Activated T-cell treated with anti-CD3 and anti-CD28 coated beads, Interleukin-2, amount 50 U/mL, for 24 hours (primary cell): ENCODE results near the gene TCN2.
A peak's percentile ranks its signal among the peaks of the same experiment; 100 is the strongest.
"Not testable (repeated sequence)": the region's sequence is repeated elsewhere in the genome, so short reads cannot be mapped to it uniquely, and the experiment has no call there.

Experiments
- DNase-seq: peaks from one replicate; pipeline ENCODE4 v3.0.0-alpha.2; 2020
- H3K27ac Mint-ChIP-seq: 2 replicates; pipeline ENCODE4 v1.8.0; 2020; ENCODE audit warnings: mild to moderate bottlenecking, mixed read lengths
- H3K27me3 Mint-ChIP-seq: 2 replicates; pipeline ENCODE4 v1.8.0; 2020; ENCODE audit warnings: mixed read lengths
- H3K36me3 Mint-ChIP-seq: 2 replicates; pipeline ENCODE4 v1.8.0; 2020; ENCODE audit warnings: low read depth, mixed read lengths
- H3K4me1 Mint-ChIP-seq: 2 replicates; pipeline ENCODE4 v1.8.0; 2020; ENCODE audit warnings: low read depth, mixed read lengths
- H3K4me3 Mint-ChIP-seq: 2 replicates; pipeline ENCODE4 v1.8.0; 2020; ENCODE audit warnings: mild to moderate bottlenecking, moderate library complexity, mixed read lengths
- H3K9me3 Mint-ChIP-seq: 2 replicates; pipeline ENCODE4 v1.8.0; 2020; ENCODE audit warnings: mixed read lengths

The TCN2 gene

DNA sequence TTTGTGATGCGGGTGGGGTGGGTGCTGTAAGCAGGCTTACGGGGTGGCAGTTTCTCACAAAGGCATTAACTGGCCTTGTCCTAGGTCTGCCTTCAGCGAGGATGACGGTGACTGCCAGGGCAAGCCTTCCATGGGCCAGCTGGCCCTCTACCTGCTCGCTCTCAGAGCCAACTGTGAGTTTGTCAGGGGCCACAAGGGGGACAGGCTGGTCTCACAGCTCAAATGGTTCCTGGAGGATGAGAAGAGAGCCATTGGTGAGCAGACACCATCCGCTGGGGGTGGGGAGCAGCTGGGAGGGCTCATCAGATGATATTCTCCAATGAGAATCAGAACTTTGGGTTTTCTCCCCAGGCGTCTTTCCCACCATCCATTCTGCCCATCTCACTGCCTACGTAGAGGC, 5.8 kb downstream of the TCN2 start:
- H3K9me3 Mint-ChIP-seq: no peaks in the 10 kb centered on the region
- peaks cover 9% of the 10 kb centered on the region for H3K4me1 Mint-ChIP-seq
- H3K4me3 Mint-ChIP-seq: no peak overlapping the region
- no peak for DNase-seq
- no peaks in the 10 kb centered on the region for H3K27me3 Mint-ChIP-seq
- no peaks in the 10 kb centered on the region for H3K36me3 Mint-ChIP-seq
- no peak overlapping the region for H3K27ac Mint-ChIP-seq

- no peak overlapping the region for H3K4me3 Mint-ChIP-seq
- H3K36me3 Mint-ChIP-seq: no peaks in the 10 kb centered on the region
- DNase-seq: no peak
- H3K27ac Mint-ChIP-seq: no peak overlapping the region
- H3K9me3 Mint-ChIP-seq: no peaks in the 10 kb centered on the region
- peaks cover 4% of the 10 kb centered on the region for H3K4me1 Mint-ChIP-seq
- no peaks in the 10 kb centered on the region for H3K27me3 Mint-ChIP-seq
These were observed 7.3 kb downstream of the TCN2 start for GRCh38 chr22:30614268-30614667.

GRCh38 chr22:30614879-30615278, 7.9 kb downstream of the TCN2 start:
- Mint-ChIP-seq H3K36me3 (no peaks in the 10 kb centered on the region), H3K27me3 (no peaks in the 10 kb centered on the region), H3K27ac (no peak overlapping the region)

DNA sequence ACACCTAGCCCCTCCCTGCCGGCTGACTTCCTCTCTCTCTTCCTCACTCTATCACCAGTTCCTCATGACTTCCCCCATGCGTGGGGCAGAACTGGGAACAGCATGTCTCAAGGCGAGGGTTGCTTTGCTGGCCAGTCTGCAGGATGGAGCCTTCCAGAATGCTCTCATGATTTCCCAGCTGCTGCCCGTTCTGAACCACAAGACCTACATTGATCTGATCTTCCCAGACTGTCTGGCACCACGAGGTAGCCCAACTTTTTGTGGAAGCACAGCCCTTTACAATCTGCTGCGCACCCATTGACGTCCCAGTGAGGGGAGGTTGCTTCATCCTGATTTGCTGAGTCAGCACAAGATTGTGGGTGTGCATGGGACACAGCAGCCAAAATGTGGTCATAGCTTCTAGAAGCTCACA, 8.6 kb downstream of the TCN2 start:
- Mint-ChIP-seq H3K27me3 (no peaks in the 10 kb centered on the region), H3K4me1 (no peaks in the 10 kb centered on the region), H3K27ac (no peak overlapping the region), H3K36me3 (no peaks in the 10 kb centered on the region), H3K4me3 (no peak overlapping the region), H3K9me3 (no peaks in the 10 kb centered on the region)
- no peak for DNase-seq

More at GRCh38 chr22:30614879-30615278, 7.9 kb downstream of the TCN2 start:
- DNase-seq: no peak
- Mint-ChIP-seq H3K4me3 (no peak overlapping the region), H3K4me1 (no peaks in the 10 kb centered on the region), H3K9me3 (no peaks in the 10 kb centered on the region)

GRCh38 chr22:30617819-30618218, 10.8 kb downstream of the TCN2 start:
- Mint-ChIP-seq H3K4me1 (no peaks in the 10 kb centered on the region), H3K4me3 (no peak overlapping the region), H3K36me3 (no peaks in the 10 kb centered on the region), H3K9me3 (no peaks in the 10 kb centered on the region), H3K27ac (no peak overlapping the region), H3K27me3 (no peaks in the 10 kb centered on the region)
- no peak for DNase-seq

DNA sequence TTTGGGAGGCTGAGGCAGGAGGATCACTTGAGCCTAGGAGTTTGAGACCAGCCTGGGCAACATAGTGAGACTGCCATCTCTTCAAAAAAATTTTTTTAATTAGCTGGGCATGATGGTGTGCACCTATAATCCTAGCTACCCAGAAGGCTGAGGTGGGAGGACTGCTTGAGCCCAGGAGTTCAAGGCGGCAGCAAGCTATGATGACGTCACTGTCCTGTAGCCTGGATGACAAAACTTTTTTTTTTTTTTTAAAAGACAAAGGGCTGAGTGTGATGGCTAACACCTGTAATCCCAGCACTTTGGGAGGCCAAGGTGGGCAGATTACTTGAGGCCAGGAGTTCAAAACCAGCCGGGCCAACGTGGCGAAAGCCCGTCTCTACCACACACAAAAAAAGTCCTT, 12.9 kb downstream of the TCN2 start:
- H3K4me3 Mint-ChIP-seq, H3K27me3 Mint-ChIP-seq, H3K9me3 Mint-ChIP-seq, H3K4me1 Mint-ChIP-seq, H3K27ac Mint-ChIP-seq, H3K36me3 Mint-ChIP-seq, DNase-seq: not testable (repeated sequence)

GRCh38 chr22:30626413-30626812, 19.4 kb downstream of the TCN2 start:
- no peaks in the 10 kb centered on the region for H3K27me3 Mint-ChIP-seq
- H3K27ac Mint-ChIP-seq: no peak overlapping the region
- no peak for DNase-seq
- H3K36me3 Mint-ChIP-seq: no peaks in the 10 kb centered on the region
- H3K4me3 Mint-ChIP-seq: no peak overlapping the region
- no peaks in the 10 kb centered on the region for H3K9me3 Mint-ChIP-seq
- H3K4me1 Mint-ChIP-seq: no peaks in the 10 kb centered on the region

DNA sequence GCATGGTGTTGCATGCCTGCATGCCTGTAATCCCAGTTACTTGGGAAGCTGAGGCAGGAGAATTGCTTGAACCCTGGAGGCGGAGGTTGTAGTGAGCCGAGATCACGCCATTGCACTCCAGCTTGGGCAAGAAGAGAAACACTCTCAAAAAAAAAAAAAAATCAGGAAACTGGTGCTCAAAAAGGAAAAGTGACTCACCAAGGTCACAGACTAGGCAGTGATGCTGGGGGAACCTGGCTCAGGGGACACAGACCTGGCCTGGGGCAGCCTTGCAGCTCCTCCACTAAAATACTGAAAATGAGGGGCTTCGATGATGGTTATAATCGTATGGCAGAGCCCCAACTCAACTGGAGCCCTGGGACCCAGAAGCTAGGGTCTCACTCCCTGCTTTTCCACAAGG, 20.5 kb downstream of the TCN2 start:
- Mint-ChIP-seq H3K4me3 (no peak overlapping the region), H3K36me3 (no peaks in the 10 kb centered on the region), H3K4me1 (no peaks in the 10 kb centered on the region), H3K9me3 (no peaks in the 10 kb centered on the region), H3K27ac (no peak overlapping the region), H3K27me3 (no peaks in the 10 kb centered on the region)
- no peak for DNase-seq

GRCh38 chr22:30628491-30628890, 21.5 kb downstream of the TCN2 start:
- no peak for DNase-seq
- H3K27ac Mint-ChIP-seq: no peak overlapping the region
- H3K9me3 Mint-ChIP-seq: no peaks in the 10 kb centered on the region
- no peaks in the 10 kb centered on the region for H3K36me3 Mint-ChIP-seq
- no peaks in the 10 kb centered on the region for H3K27me3 Mint-ChIP-seq
- no peak overlapping the region for H3K4me3 Mint-ChIP-seq
- H3K4me1 Mint-ChIP-seq: no peaks in the 10 kb centered on the region

GRCh38 chr22:30631469-30631868, 24.5 kb downstream of the TCN2 start:
- peaks cover 14% of the 10 kb centered on the region for H3K4me1 Mint-ChIP-seq
- H3K36me3 Mint-ChIP-seq, H3K27ac Mint-ChIP-seq, H3K4me3 Mint-ChIP-seq, H3K9me3 Mint-ChIP-seq, DNase-seq, H3K27me3 Mint-ChIP-seq: not testable (repeated sequence)

- H3K4me1 Mint-ChIP-seq: peaks cover 30% of the 10 kb centered on the region
- DNase-seq: peak; percentile 94
- H3K27me3 Mint-ChIP-seq: no peaks in the 10 kb centered on the region
- H3K4me3 Mint-ChIP-seq: peak overlapping the region; percentile 86
- peak overlapping the region; percentile 91 for H3K27ac Mint-ChIP-seq
- H3K9me3 Mint-ChIP-seq: peaks cover 4% of the 10 kb centered on the region
- H3K36me3 Mint-ChIP-seq: peaks cover 20% of the 10 kb centered on the region
These were observed 27.7 kb downstream of the TCN2 start for GRCh38 chr22:30634471-30635233.

DNA sequence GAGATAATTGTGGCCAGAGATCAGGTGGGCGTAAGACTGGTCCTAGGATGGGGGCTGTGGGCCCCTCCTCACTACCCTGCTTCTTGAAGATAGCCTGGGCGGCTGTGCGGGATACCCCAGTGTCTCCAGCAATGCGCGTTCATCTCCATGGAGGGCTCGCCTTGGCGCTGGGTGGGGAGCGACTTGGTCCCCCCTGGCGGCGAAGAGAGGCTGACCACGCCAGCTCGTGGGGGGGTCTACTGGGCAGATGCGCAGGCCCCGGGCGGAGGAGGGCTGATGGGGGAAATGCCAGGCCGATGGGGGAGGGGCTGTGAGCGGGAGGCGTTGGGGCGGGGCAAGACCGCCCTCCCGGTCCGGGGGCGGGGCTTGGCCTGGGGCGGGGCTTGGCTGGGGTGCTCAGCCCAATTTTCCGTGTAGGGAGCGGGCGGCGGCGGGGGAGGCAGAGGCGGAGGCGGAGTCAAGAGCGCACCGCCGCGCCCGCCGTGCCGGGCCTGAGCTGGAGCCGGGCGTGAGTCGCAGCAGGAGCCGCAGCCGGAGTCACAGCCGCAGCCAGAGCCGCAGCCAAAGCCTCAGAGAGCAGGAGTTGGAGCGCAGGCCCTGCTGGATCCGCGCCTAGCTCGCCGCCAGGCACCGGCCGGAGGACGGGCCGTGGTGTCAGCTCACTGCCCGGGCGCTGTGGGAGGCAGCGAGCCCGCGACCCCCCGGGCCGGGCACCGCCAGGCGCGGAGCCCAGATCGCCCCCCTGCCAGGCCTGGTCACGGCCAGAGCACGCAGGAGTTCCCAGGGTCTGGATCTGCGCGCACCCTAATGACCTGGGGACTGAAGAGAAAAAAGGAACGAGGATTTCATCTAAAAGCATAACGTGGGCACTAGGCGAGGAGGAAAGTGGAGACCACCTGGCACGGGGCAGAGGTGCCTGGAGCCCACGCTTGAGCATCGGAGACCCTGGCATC, 28.6 kb downstream of the TCN2 start, which contains the start of gene SLC35E4:
Gene SLC35E4 (plus strand): TSS at position 509 of the 953 bp plus-strand sequence. CDS start 670 bp downstream, outside the sequence.
- DNase-seq: peak; percentile 98
- Mint-ChIP-seq H3K36me3 (peaks cover 24% of the 10 kb centered on the region), H3K4me3 (peak within 1 kb of the TSS; percentile 86), H3K27ac (peak within 1 kb of the TSS; percentile 93), H3K4me1 (peaks cover 31% of the 10 kb centered on the region), H3K9me3 (peaks cover 4% of the 10 kb centered on the region), H3K27me3 (no peaks in the 10 kb centered on the region)

DNA sequence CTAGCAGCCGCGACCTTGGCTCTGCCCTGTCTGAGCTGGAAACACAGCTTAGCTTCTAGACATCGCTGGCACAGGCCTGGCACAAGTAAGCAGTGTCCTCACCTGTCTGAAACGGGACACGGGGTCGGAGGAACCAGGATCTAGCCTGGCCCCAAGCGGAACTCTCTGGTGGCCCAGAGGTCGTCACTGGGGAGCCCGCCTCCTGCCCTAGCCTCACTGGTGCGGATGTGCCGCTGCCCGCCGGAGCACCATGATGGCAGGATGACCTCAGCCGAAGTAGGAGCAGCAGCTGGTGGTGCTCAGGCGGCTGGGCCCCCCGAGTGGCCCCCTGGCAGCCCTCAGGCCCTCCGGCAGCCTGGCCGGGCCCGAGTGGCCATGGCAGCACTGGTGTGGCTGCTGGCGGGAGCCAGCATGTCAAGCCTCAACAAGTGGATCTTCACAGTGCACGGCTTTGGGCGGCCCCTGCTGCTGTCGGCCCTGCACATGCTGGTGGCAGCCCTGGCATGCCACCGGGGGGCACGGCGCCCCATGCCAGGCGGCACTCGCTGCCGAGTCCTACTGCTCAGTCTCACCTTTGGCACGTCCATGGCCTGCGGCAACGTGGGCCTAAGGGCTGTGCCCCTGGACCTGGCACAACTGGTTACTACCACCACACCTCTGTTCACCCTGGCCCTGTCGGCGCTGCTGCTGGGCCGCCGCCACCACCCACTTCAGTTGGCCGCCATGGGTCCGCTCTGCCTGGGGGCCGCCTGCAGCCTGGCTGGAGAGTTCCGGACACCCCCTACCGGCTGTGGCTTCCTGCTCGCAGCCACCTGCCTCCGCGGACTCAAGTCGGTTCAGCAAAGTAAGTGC, 29.5 kb downstream of the TCN2 start:
- Mint-ChIP-seq H3K36me3 (peaks cover 24% of the 10 kb centered on the region), H3K9me3 (peaks cover 4% of the 10 kb centered on the region)

GRCh38 chr22:30637701-30638114, 30.7 kb downstream of the TCN2 start:
- DNase-seq: no peak
- Mint-ChIP-seq H3K27ac (peak overlapping the region; percentile 62), H3K36me3 (peaks cover 24% of the 10 kb centered on the region), H3K9me3 (peaks cover 4% of the 10 kb centered on the region), H3K27me3 (no peaks in the 10 kb centered on the region), H3K4me1 (peaks cover 33% of the 10 kb centered on the region), H3K4me3 (peak overlapping the region; percentile 86)

More for the DNA sequence above, 29.5 kb downstream of the TCN2 start:
- Mint-ChIP-seq H3K4me1 (peaks cover 31% of the 10 kb centered on the region), H3K27me3 (no peaks in the 10 kb centered on the region), H3K27ac (peak overlapping the region; percentile 93), H3K4me3 (peak overlapping the region; percentile 86)
- DNase-seq: peak; percentile 60
